Upper lobe of left lung (tissue), 6 donors: ENCODE results near the gene RPS17. TPM values are rescaled to one million over a fixed set of nuclear protein-coding genes. Genes with fewer than 3 reads are reported as not detected.

Source experiments
- ATAC-seq, 2 donors: fragments of 200-7000 bp; cut with Tn5 transposase; one replicate each; pipeline ENCODE4 v1.9.1; 2022; ENCODE audit warnings: mild to moderate bottlenecking in 2 of 2, moderate library complexity in 2 of 2; ENCODE audit not compliant: low FRiP score in 2 of 2
- DNase-seq, 2 donors: peaks; one replicate each; pipeline ENCODE4 v3.0.0-alpha.2; 2019 to 2020
- H3K27ac ChIP-seq, 4 donors: fragments of 200-600 bp; sonication (generic); one replicate each; pipeline ENCODE4 v1.5.1; 2016 to 2019
- H3K27me3 ChIP-seq, 4 donors: fragments of 200-600 bp; sonication (generic); one replicate each; pipeline ENCODE4 v1.5.1; 2017 to 2019
- H3K36me3 ChIP-seq, 4 donors: fragments of 200-600 bp; sonication (generic); one replicate each; pipeline ENCODE4 v1.5.1; 2016 to 2019
- H3K4me1 ChIP-seq, 4 donors: fragments of 200-600 bp; sonication (generic); one replicate each; pipeline ENCODE4 v1.5.1; 2018 to 2019
- H3K4me3 ChIP-seq, 4 donors: fragments of 200-600 bp; sonication (generic); one replicate each; pipeline ENCODE4 v1.5.1; 2017 to 2019; ENCODE audit warnings: mild to moderate bottlenecking in 2 of 4, moderate library complexity in 1 of 4
- H3K9me3 ChIP-seq, 4 donors: fragments of 200-600 bp; sonication (generic); one replicate each; pipeline ENCODE4 v1.5.1; 2018 to 2019
- CTCF ChIP-seq, 6 experiments: fragments of 450-650 bp in 4 of 6; fragments of 200-600 bp in 2 of 6; sonication (generic) in 2 of 6; IDR thresholded peaks; one replicate each; pipeline ENCODE4 v1.5.1; 2016 to 2019; ENCODE audit warnings: antibody characterized with exemption in 6 of 6
- EP300 ChIP-seq, 4 donors: sonication (generic); formaldehyde crosslinking; IDR thresholded peaks; one replicate each; pipeline ENCODE4 v1.5.1; 2017; ENCODE audit warnings: antibody characterized with exemption in 4 of 4, control low read depth in 2 of 4
- POLR2A ChIP-seq, 4 donors: fragments of 450-650 bp; IDR thresholded peaks; one replicate each; pipeline ENCODE4 v1.5.1; 2016 to 2017; ENCODE audit warnings: antibody characterized with exemption in 4 of 4, mild to moderate bottlenecking in 2 of 4
- POLR2AphosphoS5 ChIP-seq, 2 donors: sonication (generic); formaldehyde crosslinking; IDR thresholded peaks; one replicate each; pipeline ENCODE4 v1.5.1; 2017; ENCODE audit warnings: antibody characterized with exemption in 2 of 2
- WGBS, 2 donors: methylation state at CpG; one replicate each; pipeline ENCODE4 v1.1.5; 2017 to 2018; 5-methylcytosine and 5-hydroxymethylcytosine counted together
- total RNA-seq, 6 donors: library from RNA; depleted of rRNA in 4 of 6; stranded (reverse); fragments of >200 nt in 4 of 6; gene quantifications; one replicate each; pipeline versions ENCODE4 v1.1.0 to v1.2.1, GENCODE V29; 2016 to 2021
- donor health status: DM: no; HTN: no; CAD: no; lungs with moderate emphysema.
- donor health status: DM: no; HTN: yes; CAD: no; lungs with severe emphysema.

RPS17 gene
- total RNA-seq, 6 donors from 2014 or later, result 299 to 1,601 (median 1,108) TPM

- H3K4me3 ChIP-seq, result no peak overlapping the region
- no peaks in the 10 kb centered on the region for H3K27me3 ChIP-seq
- ATAC-seq (no peak), DNase-seq (peak; percentile 2 to 28)
- peaks cover 12 to 28% (median 20%) of the 10 kb centered on the region in 4 donors for H3K4me1 ChIP-seq
- no peak for TF ChIP-seq EP300 (IDR thresholded peaks at IDR 0.05)
- no peak for TF ChIP-seq CTCF (IDR thresholded peaks at IDR 0.05)
- no peak for TF ChIP-seq POLR2A (IDR thresholded peaks at IDR 0.05)
- TF ChIP-seq POLR2AphosphoS5 (IDR thresholded peaks at IDR 0.05), result no peak
- H3K27ac ChIP-seq, result no peak overlapping the region
- peaks cover 22 to 61% (median 41%) of the 10 kb centered on the region in 4 donors for H3K36me3 ChIP-seq
- H3K9me3 ChIP-seq, result no peaks in the 10 kb centered on the region
- WGBS, 2 donors, result 85 to 89% methylated on average over 3 of the region's 3 CpGs
These were observed 6.5 kb downstream of the RPS17 start for GRCh38 chr15:82533801-82534200.

- Histone ChIP-seq H3K27me3 (no peaks in the 10 kb centered on the region), H3K36me3 (peaks cover 20 to 53% (median 34%) of the 10 kb centered on the region in 4 donors), H3K27ac (no peak overlapping the region), H3K4me3 (no peak overlapping the region), H3K9me3 (no peaks in the 10 kb centered on the region), H3K4me1 (peaks cover 6 to 21% (median 13%) of the 10 kb centered on the region in 4 donors)
- DNase-seq (peak; percentile 12 to 63), ATAC-seq (peak in 1 of 2 donors; percentile 60)
- TF ChIP-seq EP300 (IDR thresholded peaks at IDR 0.05) (no peak), CTCF (IDR thresholded peaks at IDR 0.05) (no peak), POLR2AphosphoS5 (IDR thresholded peaks at IDR 0.05) (no peak), POLR2A (IDR thresholded peaks at IDR 0.05) (no peak)
- WGBS, 2 donors, result 92 to 93% methylated on average over 11 to 15 of the region's 15 CpGs
These were observed 7.2 kb downstream of the RPS17 start for GRCh38 chr15:82532991-82533481.

GRCh38 chr15:82532383-82532990, 7.8 kb downstream of the RPS17 start:
- TF ChIP-seq EP300 (IDR thresholded peaks at IDR 0.05) (no peak), CTCF (IDR thresholded peaks at IDR 0.05) (no peak), POLR2AphosphoS5 (IDR thresholded peaks at IDR 0.05) (no peak), POLR2A (IDR thresholded peaks at IDR 0.05) (no peak)
- DNase-seq (peak; percentile 20 to 21), ATAC-seq (no peak)
- 83 to 89% methylated on average over 2 to 9 of the region's 9 CpGs for WGBS, 2 donors
- H3K4me1 ChIP-seq, result peaks cover under 1 to 15% (median 8%) of the 10 kb centered on the region in 4 donors
- H3K27me3 ChIP-seq, result no peaks in the 10 kb centered on the region
- H3K36me3 ChIP-seq, result peaks cover 14 to 47% (median 28%) of the 10 kb centered on the region in 4 donors
- no peaks in the 10 kb centered on the region for H3K9me3 ChIP-seq
- no peak overlapping the region for H3K27ac ChIP-seq
- H3K4me3 ChIP-seq, result no peak overlapping the region

- Histone ChIP-seq H3K4me1 (peaks cover 0 to 10% (median 7%) of the 10 kb centered on the region in 4 donors), H3K36me3 (peaks cover 8 to 40% (median 21%) of the 10 kb centered on the region in 4 donors), H3K9me3 (no peaks in the 10 kb centered on the region), H3K27me3 (no peaks in the 10 kb centered on the region), H3K4me3 (no peak overlapping the region), H3K27ac (no peak overlapping the region)
- TF ChIP-seq POLR2AphosphoS5 (IDR thresholded peaks at IDR 0.05) (no peak), EP300 (IDR thresholded peaks at IDR 0.05) (no peak), CTCF (IDR thresholded peaks at IDR 0.05) (no peak), POLR2A (IDR thresholded peaks at IDR 0.05) (no peak)
- DNase-seq, result peak in 1 of 2 donors; percentile 42
- ATAC-seq, result no peak
- WGBS, 2 donors, result 85 to 91% methylated on average over 11 of the region's 11 CpGs
These were observed 8.5 kb downstream of the RPS17 start for GRCh38 chr15:82531496-82532382.
